ENCODE measurements around the gene PTK6. TPM values are rescaled to one million over a fixed set of nuclear protein-coding genes. Genes with fewer than 3 reads are reported as not detected.

Gene PTK6
- total RNA-seq, 4 donors from 2014 or later: under 0.01 TPM; not detected in 2

DNA sequence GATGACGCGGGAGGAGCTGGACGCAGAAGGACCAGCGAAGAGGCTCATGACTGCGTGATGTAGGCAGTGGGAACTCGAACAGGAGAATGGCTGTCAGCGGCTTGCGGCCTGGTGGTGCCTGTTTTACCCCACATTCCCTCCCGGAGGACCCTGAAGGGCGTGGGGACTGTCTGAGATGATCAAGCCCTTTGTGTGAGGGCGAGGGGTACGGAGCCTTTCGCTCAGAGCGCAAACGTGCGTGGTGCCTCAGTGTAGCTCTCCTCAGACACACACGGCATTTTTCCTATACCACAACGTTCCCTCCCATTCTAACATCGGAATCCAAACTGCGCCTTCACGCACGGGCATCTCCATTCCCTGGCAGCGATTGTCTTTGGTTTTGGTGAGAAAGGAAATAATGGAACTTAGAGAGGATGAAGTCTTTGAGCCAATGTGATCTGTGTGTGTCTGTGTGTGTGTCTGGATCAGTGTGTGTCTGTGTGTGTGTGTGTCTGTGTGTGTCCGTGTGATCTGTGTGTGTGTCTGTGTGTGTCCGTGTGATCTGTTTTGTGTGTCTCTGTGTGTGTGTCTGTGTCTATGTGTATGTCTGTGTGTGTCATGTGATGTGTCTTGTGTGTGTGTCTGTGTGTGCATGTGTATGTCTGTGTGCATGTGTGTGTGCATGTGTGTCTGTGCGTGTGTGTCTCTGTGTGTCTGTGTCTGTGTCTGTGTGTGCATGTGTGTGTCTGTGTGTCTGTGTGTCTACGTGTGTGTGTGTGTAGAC, 5.3 kb downstream of the PTK6 start:
- no peaks in the 10 kb centered on the region for H3K4me1 ChIP-seq
- no peak for DNase-seq

GRCh38 chr20:63530788-63531160, 6.4 kb downstream of the PTK6 start:
- TF ChIP-seq POLR2A (IDR thresholded peaks at IDR 0.05) (no peak), CTCF (IDR thresholded peaks at IDR 0.05) (no peak)
- intact Hi-C loops (cut with DNase I; ENCODE audit: low total_unique reads): no loop called here
- Histone ChIP-seq H3K27ac (no peak overlapping the region), H3K4me3 (no peak overlapping the region), H3K36me3 (no peaks in the 10 kb centered on the region), H3K27me3 (peaks cover 0 to 4% of the 10 kb centered on the region in 2 donors), H3K9me3 (no peaks in the 10 kb centered on the region), H3K4me1 (no peaks in the 10 kb centered on the region)
- no peak for DNase-seq

More for the DNA sequence above, 5.3 kb downstream of the PTK6 start:
- no peak for TF ChIP-seq CTCF (IDR thresholded peaks at IDR 0.05)
- no peak for TF ChIP-seq POLR2A (IDR thresholded peaks at IDR 0.05)
- H3K9me3 ChIP-seq: no peaks in the 10 kb centered on the region
- no peak overlapping the region for H3K4me3 ChIP-seq
- H3K36me3 ChIP-seq: no peaks in the 10 kb centered on the region
- intact Hi-C loops (cut with DNase I; ENCODE audit: low total_unique reads): no loop called here
- peaks cover 4 to 6% of the 10 kb centered on the region in 2 donors for H3K27me3 ChIP-seq
- no peak overlapping the region for H3K27ac ChIP-seq

GRCh38 chr20:63529861-63530787, 7.1 kb downstream of the PTK6 start:
- no peak for DNase-seq

GRCh38 chr20:63529180-63529860, 7.9 kb downstream of the PTK6 start:
- DNase-seq: no peak
- intact Hi-C loops (cut with DNase I; ENCODE audit: low total_unique reads): no loop called here
- TF ChIP-seq POLR2A (IDR thresholded peaks at IDR 0.05) (no peak), CTCF (IDR thresholded peaks at IDR 0.05) (no peak)

More at GRCh38 chr20:63529861-63530787, 7.1 kb downstream of the PTK6 start:
- H3K27me3 ChIP-seq: peaks cover 0 to 4% of the 10 kb centered on the region in 2 donors
- H3K4me1 ChIP-seq: no peaks in the 10 kb centered on the region
- no peaks in the 10 kb centered on the region for H3K36me3 ChIP-seq
- intact Hi-C loops (cut with DNase I; ENCODE audit: low total_unique reads): no loop called here
- H3K9me3 ChIP-seq: no peaks in the 10 kb centered on the region
- TF ChIP-seq POLR2A (IDR thresholded peaks at IDR 0.05) (no peak), CTCF (IDR thresholded peaks at IDR 0.05) (no peak)
- H3K4me3 ChIP-seq: no peak overlapping the region
- H3K27ac ChIP-seq: no peak overlapping the region

More at GRCh38 chr20:63529180-63529860, 7.9 kb downstream of the PTK6 start:
- Histone ChIP-seq H3K27me3 (peaks cover 0 to under 1% of the 10 kb centered on the region in 2 donors), H3K9me3 (no peaks in the 10 kb centered on the region), H3K4me3 (no peak overlapping the region), H3K27ac (no peak overlapping the region), H3K36me3 (no peaks in the 10 kb centered on the region), H3K4me1 (no peaks in the 10 kb centered on the region)
